RCC 7860 (cell line): ENCODE measurements around the gene DPP9.
A peak's percentile ranks its signal among the peaks of the same experiment; 100 is the strongest.

Experiments used
- DNase-seq: peaks from one replicate; pipeline ENCODE4 v3.0.0-alpha.2; 2015; ENCODE audit warnings: low spot score
- FAIRE-seq: peaks from 2 replicates; lab custom pipeline; 2012; peaks lifted over from hg19 to GRCh38; lab: Jason Lieb, UNC

Gene DPP9

DNA sequence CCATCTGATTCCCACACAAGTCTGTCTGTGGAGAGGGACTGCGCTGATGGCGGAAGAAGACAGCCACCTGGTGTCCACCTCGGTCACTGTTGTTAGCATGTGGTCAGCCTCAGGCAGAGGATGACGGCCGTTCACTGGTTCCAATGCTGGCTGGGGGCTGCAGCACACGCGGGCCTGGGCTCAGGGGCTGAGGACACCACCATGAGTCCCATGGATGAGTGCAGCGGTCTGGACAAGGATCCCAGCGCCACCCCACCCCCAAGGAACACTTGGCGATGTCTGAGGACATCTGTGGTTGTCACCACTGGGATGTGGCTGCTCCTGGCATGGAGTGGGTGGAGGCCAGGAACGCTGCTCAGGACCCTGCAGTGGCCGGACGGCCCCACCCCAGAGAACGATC is 10.9 kb downstream of the DPP9 start:
- DNase-seq (no peak), FAIRE-seq (no peak)

DNA sequence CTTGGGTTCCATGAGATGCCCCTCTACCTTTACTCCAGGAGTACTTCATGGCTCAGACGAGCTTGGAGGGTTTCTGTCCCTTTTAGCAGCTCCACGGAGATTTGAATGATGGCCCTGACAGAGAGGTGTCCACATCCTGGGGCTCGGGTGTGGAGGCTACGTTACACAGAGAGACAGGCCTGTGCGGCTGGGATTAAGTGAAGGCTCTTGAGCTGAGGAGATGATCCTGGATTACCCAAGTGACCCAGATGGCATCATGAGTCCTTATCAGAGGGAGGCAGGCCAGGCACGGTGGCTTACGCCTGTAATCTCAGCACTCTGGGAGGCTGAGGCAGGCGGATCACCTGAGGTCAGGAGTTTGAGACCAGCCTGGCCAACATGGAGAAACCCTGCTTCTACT is 12.4 kb downstream of the DPP9 start:
- DNase-seq (no peak), FAIRE-seq (no peak)

DNA sequence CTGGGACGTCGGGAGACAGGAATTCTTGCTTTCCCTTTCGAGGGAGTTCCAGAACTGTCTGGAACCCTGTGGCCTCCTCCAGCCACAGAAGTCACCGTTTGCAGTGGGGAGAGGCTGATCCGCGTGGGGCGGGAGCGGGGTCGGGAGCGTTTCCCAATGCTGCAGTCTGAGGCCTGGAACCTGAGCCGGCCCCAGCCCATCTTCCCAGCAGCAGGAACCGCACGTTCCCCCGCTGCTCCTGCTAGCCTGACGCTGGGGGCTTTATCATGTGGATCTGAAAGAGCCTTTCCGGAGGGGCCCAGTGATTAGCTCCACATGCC is 13.4 kb downstream of the DPP9 start:
- DNase-seq (no peak), FAIRE-seq (no peak)

DNA sequence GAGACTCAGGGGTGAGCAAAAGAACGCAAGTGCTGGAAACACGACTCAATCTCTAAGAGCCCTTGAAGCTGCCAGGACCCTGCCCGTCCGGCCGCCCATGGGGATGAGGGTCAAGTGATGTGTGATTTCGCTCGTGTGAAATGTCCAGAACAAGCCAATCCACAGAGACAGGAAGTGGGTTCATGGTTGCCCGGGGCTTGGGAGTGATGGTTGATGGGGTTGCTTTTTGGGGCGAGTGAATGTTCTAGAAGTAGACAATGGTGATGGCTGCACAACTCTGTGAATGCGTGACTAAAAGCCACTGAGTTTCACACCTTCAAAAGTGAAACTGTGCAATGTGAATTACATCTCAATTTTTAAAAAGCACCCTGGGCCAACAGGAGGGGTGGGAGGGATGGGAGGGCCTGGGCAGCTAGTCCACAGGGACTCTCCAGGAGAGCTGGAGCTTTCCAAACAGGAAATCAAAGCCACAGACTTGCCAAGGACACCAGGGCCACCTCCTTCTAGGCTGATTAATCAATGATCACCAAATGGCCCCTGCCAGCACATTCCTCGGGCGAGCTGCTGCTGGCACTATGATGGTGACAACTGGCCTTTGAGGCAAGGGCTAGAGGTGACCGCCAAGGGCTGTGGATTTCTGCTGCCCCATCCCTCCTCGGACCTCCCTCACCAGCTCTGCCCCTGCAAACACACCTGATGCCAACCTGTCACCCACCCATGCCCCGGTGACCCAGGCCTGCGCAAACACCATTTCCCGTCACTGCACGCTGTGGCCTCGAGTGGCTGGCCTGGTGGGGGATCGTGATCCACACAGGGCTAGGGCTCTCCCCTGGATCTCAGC is 14.0 kb downstream of the DPP9 start:
- peak; percentile 63 for DNase-seq
- FAIRE-seq, result no peak

DNA sequence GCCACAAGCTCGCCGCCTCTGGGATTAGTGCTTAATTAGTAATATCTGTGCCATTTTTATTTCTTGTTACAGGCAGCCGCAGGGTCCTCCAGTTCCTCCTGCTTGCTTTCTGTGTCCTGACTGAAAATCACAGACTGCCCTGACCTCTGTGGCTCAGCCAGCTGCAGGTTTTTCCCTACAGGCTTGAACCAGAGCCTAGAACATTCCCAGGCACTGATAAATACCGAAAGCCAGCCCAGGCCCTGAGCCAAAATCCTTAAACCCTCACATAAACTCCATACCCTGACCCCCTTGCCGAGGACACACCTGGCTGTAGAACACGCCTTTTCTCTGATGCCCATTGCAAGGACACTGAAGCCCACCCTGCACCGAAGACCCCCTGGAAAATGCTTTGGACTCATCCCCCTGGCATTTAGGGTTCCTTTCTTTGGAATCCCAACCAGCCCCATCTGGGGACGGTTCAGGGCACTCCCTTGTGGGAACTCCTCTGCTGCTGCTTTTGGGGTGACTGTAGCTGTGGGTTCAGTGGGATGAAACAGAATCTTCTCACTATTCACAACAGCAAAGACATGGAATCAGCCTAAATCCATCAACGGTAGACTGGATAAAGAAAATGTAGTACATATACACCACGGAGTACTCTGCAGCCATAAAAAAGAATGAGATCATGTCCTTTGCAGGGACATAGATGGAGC is 15.5 kb downstream of the DPP9 start:
- no peak for DNase-seq
- FAIRE-seq, result no peak

DNA sequence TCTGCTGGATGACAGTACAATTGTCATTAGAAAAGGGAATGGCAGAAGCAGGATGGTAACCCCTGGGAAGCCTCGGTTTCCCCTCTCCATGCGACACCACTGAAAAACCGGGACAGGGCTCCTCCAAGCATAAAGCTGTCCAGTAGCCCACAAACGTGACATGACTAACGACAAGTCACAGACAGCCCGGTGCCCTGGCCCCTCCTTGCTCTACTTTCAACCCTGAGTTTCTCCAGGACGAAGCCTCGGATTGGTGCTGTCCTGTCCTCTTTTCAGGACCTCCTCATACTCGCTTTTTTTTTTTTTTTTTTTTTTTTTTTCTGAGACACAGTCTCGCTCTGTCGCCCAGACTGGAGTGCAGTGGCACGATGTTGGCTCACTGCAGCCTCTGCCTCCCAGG is 16.3 kb downstream of the DPP9 start:
- peak; percentile 77 for DNase-seq
- peak; percentile 84 for FAIRE-seq

DNA sequence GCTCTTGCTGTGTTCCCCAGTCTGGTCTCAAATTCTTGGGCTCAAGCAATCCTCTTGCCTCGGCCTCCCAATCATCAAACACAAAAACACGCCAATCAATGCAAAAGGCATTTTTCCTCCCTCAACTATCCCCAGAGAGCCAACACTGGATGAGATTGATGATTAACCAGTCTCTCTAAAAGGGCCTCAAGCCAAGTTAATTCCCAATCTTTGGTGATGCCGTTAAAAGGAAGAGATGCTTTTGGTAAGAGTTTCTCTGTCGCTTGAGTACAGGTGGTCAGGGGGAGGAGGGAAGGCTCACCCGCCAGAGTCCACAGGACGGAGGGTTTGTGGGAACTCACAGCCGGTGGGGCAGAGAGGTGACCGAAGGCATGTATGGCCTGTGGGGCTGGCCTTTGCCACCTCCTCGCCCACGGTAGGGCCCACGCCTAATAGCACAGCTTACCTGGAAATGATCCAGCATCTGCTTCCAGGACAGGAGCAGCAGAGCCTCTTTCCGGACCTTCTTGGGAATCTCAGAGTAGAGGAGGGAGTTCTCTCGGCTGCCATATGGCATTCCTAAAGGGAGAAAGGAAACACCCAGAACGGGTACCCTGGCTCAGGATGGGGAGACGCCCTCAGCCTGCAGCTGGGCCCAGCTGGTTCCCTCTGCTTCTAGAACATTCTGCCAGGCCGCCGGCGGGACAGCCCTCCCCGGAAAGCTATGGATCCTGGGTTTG is 18.1 kb downstream of the DPP9 start:
- DNase-seq (peak; percentile 54), FAIRE-seq (peak; percentile 92)

DNA sequence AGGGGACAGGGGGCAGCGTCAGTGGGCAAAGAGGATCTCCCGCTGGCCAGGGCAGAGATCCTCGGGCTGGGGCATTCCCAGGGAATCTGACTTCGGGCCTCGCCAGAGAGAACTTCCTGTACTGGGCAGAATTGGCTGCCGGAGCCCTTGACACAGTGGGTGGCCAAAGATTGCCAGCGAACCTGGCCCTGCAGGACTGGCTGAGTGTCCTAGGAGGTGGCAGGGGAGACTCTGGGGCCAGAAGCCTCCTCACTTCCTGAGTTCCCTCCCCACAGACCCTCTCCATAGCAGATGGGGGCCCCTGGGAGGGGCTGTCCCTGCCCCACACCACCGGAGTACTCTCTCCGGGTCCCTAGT is 19.3 kb downstream of the DPP9 start:
- FAIRE-seq (no peak), DNase-seq (no peak)

DNA sequence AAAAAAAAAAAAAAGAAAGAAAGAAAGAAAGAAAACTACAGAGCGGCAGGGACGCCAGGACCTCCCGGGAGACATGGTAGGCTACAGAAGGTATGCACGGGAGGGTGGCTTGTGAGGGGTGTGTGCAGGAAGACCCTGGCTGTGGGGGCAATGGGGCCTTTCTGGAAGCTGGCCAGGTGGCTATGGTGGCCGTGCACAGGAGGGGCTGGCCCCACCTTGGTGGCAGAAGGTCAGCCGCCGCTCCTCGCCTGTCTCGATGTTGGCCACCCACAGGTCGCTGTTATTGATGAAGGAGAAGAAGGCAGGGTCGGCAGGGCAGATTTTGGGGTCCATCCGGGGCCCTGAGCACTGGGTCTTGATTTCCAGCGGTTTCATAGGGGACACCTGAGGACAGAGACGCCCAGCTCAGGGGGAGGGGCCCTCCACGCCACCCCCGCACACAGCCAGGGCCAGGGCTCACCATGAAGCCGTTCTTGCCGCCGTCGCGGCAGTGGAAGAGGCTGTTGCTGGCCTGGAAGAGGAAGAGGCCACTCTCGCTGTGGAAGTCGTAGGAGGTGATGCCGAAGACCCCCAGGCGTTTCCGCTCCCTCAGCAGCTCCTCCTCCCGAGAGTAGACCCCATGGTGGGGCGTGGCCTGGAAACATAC is 19.8 kb downstream of the DPP9 start:
- FAIRE-seq, result no peak

DNA sequence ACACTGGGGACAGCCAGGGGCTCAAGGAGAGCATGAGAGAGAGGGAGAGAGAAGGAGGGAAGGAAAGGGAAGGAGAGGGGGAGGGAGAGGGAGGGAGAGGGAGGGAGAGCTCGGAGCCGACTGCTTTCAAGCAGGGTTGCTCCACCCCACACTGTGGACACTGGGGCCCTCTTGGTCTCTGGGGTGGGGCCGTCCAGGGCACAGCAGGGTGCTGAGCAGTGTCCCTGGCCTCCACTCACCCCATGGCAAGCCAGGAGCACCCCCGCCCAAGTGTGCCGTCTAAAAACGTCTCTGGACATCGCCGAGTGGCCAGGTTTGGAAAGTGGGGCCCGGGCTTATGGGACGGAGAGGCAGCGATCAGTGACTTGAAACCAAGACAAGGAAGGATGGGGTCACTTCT is 20.9 kb downstream of the DPP9 start:
- no peak for DNase-seq
- FAIRE-seq, result no peak

More for the DNA sequence above, 19.8 kb downstream of the DPP9 start:
- no peak for DNase-seq

DNA sequence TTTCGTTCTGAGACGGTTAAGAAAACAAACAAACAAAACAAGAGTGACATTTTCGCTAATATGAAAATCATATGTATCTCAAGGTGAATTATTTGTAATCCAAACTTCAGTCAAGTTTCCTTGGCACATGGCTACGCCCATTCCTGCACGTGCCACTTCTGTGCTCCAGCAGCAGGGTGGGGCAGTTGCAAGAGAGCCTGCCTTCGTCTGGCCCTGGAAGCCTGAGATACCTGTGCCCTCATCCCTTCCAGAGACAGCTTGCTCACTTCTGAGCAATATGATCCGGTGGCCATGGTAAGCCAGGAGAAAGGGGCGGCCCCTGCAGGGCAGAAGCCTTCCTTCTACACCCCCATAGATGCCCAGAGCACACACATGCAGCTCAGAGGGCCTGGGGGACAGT is 22.1 kb downstream of the DPP9 start:
- FAIRE-seq, result no peak
- no peak for DNase-seq

DNA sequence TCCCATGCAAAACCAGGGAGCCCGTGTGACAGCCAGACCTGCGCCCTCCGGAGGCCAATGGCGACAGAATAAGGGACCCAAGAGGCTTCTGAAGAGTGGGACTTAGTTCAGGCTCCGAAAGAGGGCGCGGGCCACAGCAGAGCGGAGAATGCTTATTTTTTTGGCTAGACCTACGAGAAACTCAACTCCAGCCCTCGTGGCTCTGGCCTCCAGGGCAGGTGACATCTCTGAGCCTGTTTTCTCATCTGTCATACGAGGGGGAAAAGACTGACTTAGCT is 23.0 kb downstream of the DPP9 start:
- FAIRE-seq, result no peak

DNA sequence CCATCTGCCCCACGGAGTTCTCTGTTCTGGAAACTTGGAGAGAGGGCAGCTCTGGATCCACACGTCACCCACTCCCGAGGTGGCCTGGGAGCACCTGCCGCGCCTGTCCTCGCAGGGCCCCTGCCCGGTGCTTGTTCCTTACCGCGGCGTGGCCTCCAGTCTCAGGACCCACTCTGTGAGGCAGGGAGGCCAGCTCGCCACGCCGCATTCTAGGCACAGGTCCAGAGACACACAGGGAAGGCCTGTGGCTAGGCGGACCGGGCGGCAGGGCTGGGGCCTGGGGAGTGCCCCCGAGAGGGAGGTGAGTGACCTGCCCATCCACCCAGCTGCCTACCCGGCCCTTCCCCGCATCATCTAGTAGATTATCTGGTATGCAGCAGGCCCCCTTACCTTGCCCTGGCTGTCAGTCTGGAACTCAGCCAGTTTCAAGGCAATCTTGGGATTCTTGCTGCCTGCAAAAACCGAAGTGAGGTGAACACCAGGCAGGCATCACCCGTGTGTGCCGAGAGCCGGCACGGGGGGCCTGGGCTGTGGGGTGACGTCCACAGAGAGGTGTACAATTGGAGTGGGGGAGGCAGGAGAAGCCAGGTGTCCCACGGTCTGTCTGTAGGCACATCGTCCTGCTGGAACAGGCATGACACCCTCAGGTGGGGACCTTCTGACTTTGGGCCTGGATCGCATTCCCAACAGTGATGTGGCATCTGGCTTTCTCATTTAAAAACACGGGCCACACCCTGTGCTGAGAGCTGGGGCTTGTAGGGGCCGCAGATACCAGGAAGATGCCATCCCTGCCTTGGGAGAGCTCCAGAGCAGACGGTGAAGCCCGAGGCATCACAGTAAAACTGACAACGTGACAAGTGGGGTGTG is 23.6 kb downstream of the DPP9 start:
- FAIRE-seq, result no peak
- DNase-seq, result no peak

More for the DNA sequence above, 23.0 kb downstream of the DPP9 start:
- no peak for DNase-seq

DNA sequence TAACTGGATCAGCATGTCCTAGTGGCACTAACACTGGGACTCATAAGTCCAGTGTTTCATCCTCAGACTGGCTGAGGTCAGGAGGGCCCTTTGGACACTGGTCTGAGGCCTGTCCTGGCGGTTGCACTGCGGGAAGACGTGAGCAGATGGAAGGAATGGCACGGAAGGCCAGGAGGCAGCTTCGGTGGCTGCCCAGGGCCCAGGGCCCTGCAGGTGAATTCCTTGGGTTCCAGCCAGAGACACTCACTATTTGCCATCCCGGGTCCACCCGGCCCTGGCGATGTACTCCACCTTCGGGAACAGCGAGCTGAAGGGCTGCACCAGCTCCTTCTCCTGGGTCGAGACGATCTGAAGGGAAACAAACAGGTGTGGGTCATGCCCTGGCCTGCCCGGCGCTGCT is 26.3 kb downstream of the DPP9 start:
- DNase-seq (no peak), FAIRE-seq (no peak)

DNA sequence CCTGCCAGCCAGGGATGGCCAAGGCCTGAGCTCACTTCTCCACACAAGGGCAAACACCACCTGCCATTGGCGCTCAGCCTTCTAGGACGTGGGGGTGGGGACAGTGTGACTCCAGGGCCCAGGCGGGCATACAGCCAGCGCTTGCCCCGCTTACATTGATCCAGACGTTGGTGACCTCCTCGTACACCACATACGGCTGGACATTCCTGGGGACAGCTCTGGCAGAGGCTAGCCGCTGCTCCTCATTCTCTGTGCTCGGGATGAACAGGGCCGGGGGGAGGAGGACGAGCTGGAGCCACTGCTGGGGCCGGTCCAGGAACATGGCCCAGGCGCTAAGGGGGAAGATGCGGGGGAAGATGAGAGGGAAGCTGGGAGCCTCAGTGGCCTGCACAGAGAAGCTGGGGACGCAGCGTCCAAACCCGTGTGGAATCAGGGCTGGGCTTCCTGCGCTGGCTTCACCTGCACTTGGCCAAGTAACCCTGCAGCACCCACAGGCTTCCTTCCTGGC is 28.4 kb downstream of the DPP9 start:
- DNase-seq (no peak), FAIRE-seq (no peak)

DNA sequence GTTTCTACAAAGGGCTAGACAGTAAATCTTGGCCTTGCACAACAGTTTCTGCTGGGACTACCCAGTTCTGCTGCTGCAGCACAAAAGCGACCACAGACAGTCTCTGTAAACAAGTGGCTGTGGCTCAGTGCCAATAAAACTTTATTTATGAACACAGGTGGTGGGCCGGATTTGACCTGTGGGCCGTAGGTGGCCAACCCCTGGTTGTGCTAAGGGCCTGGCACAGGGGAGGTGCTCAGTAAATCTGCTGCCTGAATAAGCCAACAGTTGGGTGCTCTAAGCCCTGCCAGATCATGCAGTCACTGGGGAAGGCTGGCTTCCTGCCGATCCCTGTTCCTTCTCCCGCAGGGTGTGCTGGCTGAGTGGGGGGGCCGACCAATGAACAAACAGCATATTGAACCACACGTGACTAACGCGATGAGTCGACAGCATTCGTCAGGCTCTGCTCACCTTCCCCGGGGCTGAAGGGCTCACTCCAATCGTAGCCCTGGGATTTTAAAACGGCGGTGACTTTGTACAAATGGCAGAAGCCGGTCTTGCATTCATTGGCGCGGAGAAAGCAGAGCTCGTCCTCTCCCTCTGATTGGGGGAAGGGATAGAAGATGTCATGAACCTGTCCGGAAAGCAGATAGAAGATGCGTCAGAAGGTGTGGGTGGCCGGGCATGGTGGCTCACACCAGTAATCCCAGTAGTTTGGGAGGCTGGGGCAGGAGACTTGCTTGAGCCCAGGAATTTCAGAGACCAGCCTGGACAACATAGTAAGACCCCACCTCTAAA is 29.2 kb downstream of the DPP9 start:
- FAIRE-seq (peak; percentile 98), DNase-seq (peak; percentile 97)

DNA sequence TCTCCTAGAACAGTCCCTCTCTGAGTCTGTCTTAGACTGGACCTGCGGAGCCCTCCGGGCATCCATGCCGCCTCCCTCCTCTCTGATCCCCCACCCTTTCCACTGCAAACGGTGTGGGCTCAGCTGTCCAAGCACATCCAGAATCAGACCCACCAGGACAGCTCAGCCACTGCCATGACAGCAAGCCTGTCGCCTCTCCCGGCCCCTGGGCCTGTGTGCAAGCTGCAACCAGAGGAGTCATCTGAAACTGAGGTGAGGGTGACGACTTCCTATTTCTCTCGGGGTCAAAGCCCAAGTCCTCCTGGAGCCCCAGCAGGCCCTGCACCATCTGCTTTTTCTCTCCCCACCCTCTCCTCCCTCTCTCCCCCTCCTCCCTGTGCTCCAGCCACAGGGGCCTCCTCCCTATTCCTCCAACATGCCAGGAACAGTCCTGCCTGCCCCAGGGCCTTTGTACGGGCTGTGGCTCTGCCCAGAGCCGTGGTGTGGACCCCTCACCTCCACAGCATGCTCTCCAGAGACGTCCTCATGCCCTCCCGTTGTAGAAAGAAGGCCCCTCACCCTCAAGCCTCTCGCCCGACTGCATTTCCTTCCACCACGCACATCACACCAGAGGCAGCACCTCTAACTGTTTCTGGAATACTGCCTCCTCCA is 30.0 kb downstream of the DPP9 start:
- DNase-seq, result no peak
- no peak for FAIRE-seq

DNA sequence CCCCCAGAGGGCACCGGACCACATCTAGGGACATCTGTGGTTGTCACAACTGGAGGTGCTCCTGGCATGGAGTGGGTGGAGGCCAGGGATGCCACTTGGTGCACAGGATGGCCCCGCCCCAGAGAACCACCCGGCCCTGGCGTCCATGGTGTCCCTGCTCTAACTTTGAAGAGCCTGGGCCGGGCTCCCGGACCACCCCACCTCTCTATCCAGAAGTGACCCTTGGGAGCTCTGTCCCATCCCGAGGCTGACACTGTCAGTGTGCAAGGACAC is 30.6 kb downstream of the DPP9 start:
- DNase-seq, result no peak

DNA sequence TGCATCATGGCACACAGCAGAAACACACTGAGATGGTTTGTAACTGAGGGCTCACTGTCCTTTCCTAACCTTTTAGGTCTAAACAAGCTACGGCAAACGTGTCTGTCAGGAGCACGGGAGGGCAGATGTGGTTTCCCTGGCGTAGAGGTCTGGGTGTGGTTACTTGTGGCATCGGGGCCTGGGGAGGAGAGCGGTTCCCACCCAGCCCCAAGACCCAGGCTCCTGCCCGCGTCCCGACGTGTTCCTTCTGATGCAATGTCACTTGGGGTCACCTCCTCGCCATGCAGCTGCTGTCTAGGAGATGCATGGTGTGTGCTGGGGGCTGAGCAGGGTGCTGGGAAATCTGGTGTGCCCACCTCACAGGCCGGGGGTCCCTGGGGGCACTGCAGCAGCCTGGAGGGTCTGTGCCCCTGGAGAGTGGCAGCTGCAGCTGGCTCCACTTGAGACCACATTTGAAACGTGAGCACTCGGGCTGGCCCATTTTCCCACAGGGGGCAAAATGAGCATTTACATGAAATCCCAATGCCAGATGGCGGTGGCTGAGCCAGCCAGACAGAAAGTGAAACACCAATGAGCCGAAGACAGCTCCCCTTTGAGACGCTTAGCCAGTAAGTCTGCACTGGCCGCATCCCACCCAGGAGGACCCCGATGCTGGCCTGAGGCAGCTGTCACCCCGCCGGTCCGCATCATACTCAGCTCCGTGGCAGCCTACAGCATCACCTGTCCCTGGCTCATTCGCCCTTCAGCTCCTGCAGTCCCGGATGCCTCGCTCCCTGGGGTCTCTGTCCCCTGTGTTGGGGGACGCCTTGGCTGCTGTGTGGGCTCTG is 31.2 kb downstream of the DPP9 start:
- FAIRE-seq (no peak), DNase-seq (no peak)

More for the DNA sequence above, 30.6 kb downstream of the DPP9 start:
- no peak for FAIRE-seq
